ENCODE results near the gene FADS6.
"Not testable (repeated sequence)": the region's sequence is repeated elsewhere in the genome, so short reads cannot be mapped to it uniquely, and the experiment has no call there.

The FADS6 gene

GRCh38 chr17:74920642-74921025, 27.2 kb upstream of the FADS6 start:
- DNase-seq (ENCODE audit: low read depth in 3 of 3) = no peak

- no peak for DNase-seq (ENCODE audit: low read depth in 3 of 3)
These were observed 26.8 kb upstream of the FADS6 start for GRCh38 chr17:74920306-74920620.

GRCh38 chr17:74919440-74920305, 26.2 kb upstream of the FADS6 start:
- no peak for DNase-seq (ENCODE audit: low read depth in 3 of 3)

GRCh38 chr17:74918906-74919305, 25.5 kb upstream of the FADS6 start:
- DNase-seq (ENCODE audit: low read depth in 3 of 3) = no peak

- DNase-seq (ENCODE audit: low read depth in 3 of 3) = no peak
These were observed 24.0 kb upstream of the FADS6 start for GRCh38 chr17:74917430-74917829.

GRCh38 chr17:74916851-74917199, 23.4 kb upstream of the FADS6 start:
- no peak for DNase-seq (ENCODE audit: low read depth in 3 of 3)

- no peak for DNase-seq (ENCODE audit: low read depth in 3 of 3)
These were observed 22.9 kb upstream of the FADS6 start for GRCh38 chr17:74916136-74916850.

- DNase-seq (ENCODE audit: low read depth in 3 of 3) = not testable (repeated sequence)
These were observed 18.0 kb upstream of the FADS6 start for GRCh38 chr17:74911423-74911822.

GRCh38 chr17:74909097-74909496, 15.7 kb upstream of the FADS6 start:
- not testable (repeated sequence) for DNase-seq (ENCODE audit: low read depth in 3 of 3)

- DNase-seq (ENCODE audit: low read depth in 3 of 3) = no peak
These were observed 13.6 kb upstream of the FADS6 start for GRCh38 chr17:74907012-74907411.

GRCh38 chr17:74906214-74906793, 12.9 kb upstream of the FADS6 start:
- not testable (repeated sequence) for DNase-seq (ENCODE audit: low read depth in 3 of 3)

- no peak for DNase-seq (ENCODE audit: low read depth in 3 of 3)
These were observed 11.4 kb upstream of the FADS6 start for GRCh38 chr17:74904687-74905409.

GRCh38 chr17:74903671-74904070, 10.2 kb upstream of the FADS6 start:
- no peak for DNase-seq (ENCODE audit: low read depth in 3 of 3)

- no peak for DNase-seq (ENCODE audit: low read depth in 3 of 3)
These were observed 9.6 kb upstream of the FADS6 start for GRCh38 chr17:74903034-74903433.

GRCh38 chr17:74901353-74902135, 8.1 kb upstream of the FADS6 start:
- DNase-seq (ENCODE audit: low read depth in 3 of 3) = no peak

- DNase-seq (ENCODE audit: low read depth in 3 of 3) = no peak
These were observed 6.8 kb upstream of the FADS6 start for GRCh38 chr17:74900208-74900607.

- no peak for DNase-seq (ENCODE audit: low read depth in 3 of 3)
These were observed 5.0 kb upstream of the FADS6 start for GRCh38 chr17:74898376-74898946.

- no peak for DNase-seq (ENCODE audit: low read depth in 3 of 3)
These were observed 671 bp upstream of the FADS6 start for GRCh38 chr17:74893936-74894671.

GRCh38 chr17:74892013-74892841, 1.2 kb downstream of the FADS6 start:
- no peak for DNase-seq (ENCODE audit: low read depth in 3 of 3)

- no peak for DNase-seq (ENCODE audit: low read depth in 3 of 3)
These were observed 2.9 kb downstream of the FADS6 start for GRCh38 chr17:74890554-74890953.

Data from stimulated activated CD4-positive, alpha-beta T cell treated with anti-CD3 and anti-CD28 coated beads, TNF-alpha, amount 100 ng/mL, for 4 hours (primary cell).